Activated CD4-positive, alpha-beta T cell treated with anti-CD3 and anti-CD28 coated beads, Interleukin-2, amount 10 ng/mL, durations not matched to agents 24 days and 14 days (primary cell): ENCODE data around the gene FRMD4A. TPM values are rescaled to one million over a fixed set of nuclear protein-coding genes. Genes with fewer than 3 reads are reported as not detected.

Experiments
- DNase-seq: peaks from one replicate; pipeline ENCODE4 v3.0.0; 2022
- H3K27ac Mint-ChIP-seq: one replicate; pipeline ENCODE4 v1.8.0; 2022; ENCODE audit warnings: mild to moderate bottlenecking, mixed read lengths
- H3K27me3 Mint-ChIP-seq: one replicate; pipeline ENCODE4 v1.8.0; 2022; ENCODE audit warnings: mixed read lengths
- H3K36me3 Mint-ChIP-seq: one replicate; pipeline ENCODE4 v1.8.0; 2022; ENCODE audit warnings: low read depth, mild to moderate bottlenecking, mixed read lengths
- H3K4me1 Mint-ChIP-seq: one replicate; pipeline ENCODE4 v1.8.0; 2021; ENCODE audit warnings: mixed read lengths
- H3K4me3 Mint-ChIP-seq: one replicate; pipeline ENCODE4 v1.8.0; 2022; ENCODE audit warnings: mild to moderate bottlenecking, moderate library complexity, mixed read lengths
- H3K9me3 Mint-ChIP-seq: one replicate; pipeline ENCODE4 v1.8.0; 2021; ENCODE audit warnings: mixed read lengths
- intact Hi-C: fragments of 100-400 bp; cut with micrococcal nuclease; formaldehyde crosslinking; loops from one replicate; pipeline ENCODE4 v1.15.1; 2023
- total RNA-seq: library from RNA; stranded (reverse); gene quantifications from 2 replicates; pipeline ENCODE4 v1.2.3, GENCODE V29; 2022

Gene FRMD4A
- total RNA-seq, 1 donor from 2014 or later = 0.98 TPM

DNA sequence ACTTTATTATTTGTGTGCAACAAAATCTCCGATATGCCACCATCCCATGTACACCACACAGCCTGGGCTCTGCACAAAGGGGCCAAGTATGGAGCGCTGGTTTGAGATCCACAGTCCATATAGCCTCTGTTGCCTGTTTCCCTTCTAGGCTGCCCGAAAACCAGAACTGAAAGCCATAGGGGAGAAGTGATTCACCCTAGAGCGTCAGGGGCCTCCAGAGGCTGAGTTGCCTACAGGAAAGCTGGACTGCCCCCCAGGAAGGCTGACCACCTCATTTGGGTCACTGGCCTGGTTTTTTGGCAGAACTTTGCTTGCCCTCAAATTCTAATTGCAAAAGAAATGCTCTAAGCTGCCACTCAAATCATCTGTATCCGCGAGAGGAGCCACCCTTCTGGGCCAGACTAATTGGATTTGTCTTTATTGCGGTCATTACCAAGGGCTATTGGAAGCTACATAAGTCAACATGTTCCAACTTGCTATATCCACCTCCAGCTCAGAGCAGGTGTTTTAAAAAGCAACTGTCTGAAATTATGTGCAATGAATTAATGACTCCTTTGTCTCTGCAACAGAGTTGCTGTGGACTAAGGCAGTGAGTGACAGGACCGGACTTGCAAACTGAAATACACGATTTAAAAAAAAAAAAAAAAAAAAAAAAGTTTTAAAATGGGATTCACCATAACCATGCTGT, 28.3 kb upstream of the FRMD4A start:
- Mint-ChIP-seq H3K9me3 (no peaks in the 10 kb centered on the region), H3K27me3 (peaks cover 4% of the 10 kb centered on the region), H3K4me3 (no peak overlapping the region), H3K4me1 (no peaks in the 10 kb centered on the region), H3K36me3 (no peaks in the 10 kb centered on the region), H3K27ac (no peak overlapping the region)
- no peak for DNase-seq
- intact Hi-C loops = no loop called here

DNA sequence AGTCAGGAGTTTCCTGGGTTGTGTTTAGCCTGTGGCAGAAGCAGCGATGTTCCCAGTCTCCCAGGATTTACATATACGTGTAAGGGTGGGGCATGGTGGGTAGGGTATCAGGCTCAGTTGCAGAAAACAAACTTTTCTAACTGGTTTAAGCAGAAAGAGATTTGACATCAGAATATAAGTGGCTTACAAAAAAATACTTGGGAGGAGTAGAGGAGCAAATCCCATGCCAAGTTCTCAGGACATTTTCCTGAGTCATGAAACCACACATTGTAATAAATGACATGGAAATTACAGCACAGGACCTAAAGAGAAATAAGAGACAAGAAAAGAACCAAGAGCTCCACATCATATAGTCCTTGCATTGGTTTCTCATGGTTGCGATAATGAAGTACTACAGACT, 26.2 kb upstream of the FRMD4A start:
- DNase-seq = no peak
- Mint-ChIP-seq H3K36me3 (no peaks in the 10 kb centered on the region), H3K4me3 (no peak overlapping the region), H3K27me3 (peaks cover 2% of the 10 kb centered on the region), H3K27ac (no peak overlapping the region), H3K4me1 (no peaks in the 10 kb centered on the region), H3K9me3 (no peaks in the 10 kb centered on the region)
- intact Hi-C loops = no loop called here

DNA sequence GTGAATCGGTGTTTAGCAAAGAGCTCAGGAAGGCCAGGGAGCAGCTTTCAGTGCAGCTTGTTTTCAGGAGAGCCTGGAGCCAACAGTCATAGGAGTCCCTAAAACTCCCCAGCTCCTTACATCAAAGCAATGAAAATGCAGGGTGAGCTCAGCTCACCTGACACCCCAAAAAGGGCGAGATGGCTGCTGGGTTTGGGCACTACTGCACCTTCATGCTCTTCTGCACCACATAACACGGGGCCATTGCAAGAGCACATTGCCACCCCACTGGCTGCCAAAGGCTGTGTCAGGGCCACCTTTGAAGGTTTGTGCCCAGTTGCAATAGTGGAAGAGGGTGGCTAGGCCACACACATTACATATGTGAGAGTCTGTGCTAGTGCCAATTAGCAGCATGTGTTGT, 25.0 kb upstream of the FRMD4A start:
- peaks cover 2% of the 10 kb centered on the region for H3K27me3 Mint-ChIP-seq
- H3K4me3 Mint-ChIP-seq = no peak overlapping the region
- no peaks in the 10 kb centered on the region for H3K9me3 Mint-ChIP-seq
- H3K27ac Mint-ChIP-seq = no peak overlapping the region
- H3K36me3 Mint-ChIP-seq = no peaks in the 10 kb centered on the region
- intact Hi-C loops = no loop called here
- DNase-seq = no peak
- H3K4me1 Mint-ChIP-seq = no peaks in the 10 kb centered on the region

DNA sequence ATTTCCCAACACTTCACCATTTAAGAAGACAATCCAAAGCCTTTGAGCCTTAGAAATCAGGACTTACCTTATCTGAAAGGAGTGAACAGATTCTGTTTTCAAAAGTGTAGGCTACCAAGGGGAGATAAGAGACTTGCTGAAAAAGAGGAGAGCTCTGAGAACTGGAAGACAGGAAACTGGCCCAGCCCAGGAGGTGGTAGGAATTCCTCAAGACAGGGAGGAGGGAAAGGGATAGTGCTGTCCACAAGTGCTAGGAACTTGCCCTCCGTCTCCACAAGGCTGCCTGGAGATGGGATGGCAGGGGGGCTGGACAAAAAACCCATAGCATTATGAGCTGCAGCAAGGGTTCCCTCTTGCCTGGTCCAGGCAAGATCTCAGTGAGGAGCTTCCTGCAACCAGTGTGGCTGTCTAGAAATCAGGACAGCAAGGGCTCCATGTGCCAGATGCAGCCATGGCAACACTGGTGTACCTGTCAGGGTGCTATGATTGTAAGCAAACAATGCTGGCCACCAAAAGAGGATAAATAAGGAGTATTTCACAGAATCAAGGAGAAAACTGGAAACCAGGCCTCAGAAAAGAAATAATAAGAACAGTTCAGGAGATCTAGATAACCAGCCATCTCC, 22.7 kb upstream of the FRMD4A start:
- DNase-seq = no peak
- no peaks in the 10 kb centered on the region for H3K4me1 Mint-ChIP-seq

DNA sequence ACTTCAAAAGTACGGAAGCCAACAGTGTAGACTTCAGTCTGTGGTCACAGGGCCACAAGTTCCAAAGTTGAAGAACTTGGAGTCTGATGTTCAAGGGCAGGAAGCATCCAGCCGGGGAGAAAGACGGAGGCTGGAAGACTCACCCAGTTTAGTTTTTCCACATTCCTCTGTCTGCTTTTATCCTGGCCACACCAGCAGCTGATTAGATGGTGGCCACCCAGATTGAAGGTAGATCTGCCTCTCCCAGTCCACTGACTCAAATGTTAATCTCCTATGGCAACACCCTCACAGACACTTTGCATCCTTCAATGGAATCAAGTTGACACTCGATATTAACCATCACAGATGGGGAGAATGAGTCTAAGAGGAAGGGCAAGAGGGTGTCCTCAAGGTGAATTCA, 19.3 kb upstream of the FRMD4A start:
- no peaks in the 10 kb centered on the region for H3K9me3 Mint-ChIP-seq
- no peaks in the 10 kb centered on the region for H3K36me3 Mint-ChIP-seq
- H3K4me1 Mint-ChIP-seq = no peaks in the 10 kb centered on the region
- H3K27ac Mint-ChIP-seq = no peak overlapping the region
- intact Hi-C loops = no loop called here
- no peak overlapping the region for H3K4me3 Mint-ChIP-seq
- no peak for DNase-seq
- peaks cover 3% of the 10 kb centered on the region for H3K27me3 Mint-ChIP-seq

More for the DNA sequence above, 22.7 kb upstream of the FRMD4A start:
- Mint-ChIP-seq H3K9me3 (no peaks in the 10 kb centered on the region), H3K27me3 (no peaks in the 10 kb centered on the region), H3K27ac (no peak overlapping the region), H3K4me3 (no peak overlapping the region), H3K36me3 (no peaks in the 10 kb centered on the region)
- intact Hi-C loops = no loop called here

DNA sequence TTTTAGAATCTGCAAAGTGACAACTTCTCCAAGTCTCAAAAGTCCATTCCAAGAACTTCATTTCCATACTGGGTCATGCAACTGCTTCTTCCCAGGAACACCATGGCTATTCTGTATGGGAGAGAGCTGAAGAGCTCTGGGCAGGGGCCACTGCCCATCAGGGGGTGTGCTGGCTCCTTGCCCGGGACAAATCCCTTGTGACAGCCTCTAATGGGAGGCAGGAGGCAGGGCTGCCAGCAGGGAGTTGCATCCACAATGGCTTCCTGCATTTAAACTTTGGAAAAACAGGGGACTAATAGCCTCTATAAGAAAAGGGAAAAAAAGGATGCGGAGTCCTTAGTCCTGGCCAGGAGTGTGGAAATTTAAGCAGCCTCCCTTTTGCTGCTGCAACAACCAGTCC, 18.4 kb upstream of the FRMD4A start:
- intact Hi-C loops = no loop called here
- no peaks in the 10 kb centered on the region for H3K9me3 Mint-ChIP-seq
- no peaks in the 10 kb centered on the region for H3K4me1 Mint-ChIP-seq
- no peaks in the 10 kb centered on the region for H3K36me3 Mint-ChIP-seq
- no peak overlapping the region for H3K4me3 Mint-ChIP-seq
- no peak overlapping the region for H3K27ac Mint-ChIP-seq
- peaks cover 7% of the 10 kb centered on the region for H3K27me3 Mint-ChIP-seq
- no peak for DNase-seq

DNA sequence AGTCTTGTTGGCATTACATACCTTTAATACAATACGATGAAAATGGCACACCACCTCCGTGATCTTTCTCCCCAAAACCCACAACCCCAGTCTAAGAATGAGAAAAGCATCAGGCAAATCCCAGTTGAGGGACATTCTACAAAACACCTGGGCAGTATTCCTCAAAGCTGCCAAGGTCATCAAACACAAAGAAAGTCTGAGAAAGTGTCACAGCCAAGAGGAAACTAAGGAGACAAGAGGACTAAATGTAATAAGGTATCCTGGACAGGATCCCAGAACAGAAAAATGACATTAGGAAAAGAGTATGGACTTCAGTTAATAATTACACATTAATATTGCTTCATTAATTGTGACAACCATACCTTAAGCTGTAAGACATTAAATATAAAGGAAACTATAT, 14.5 kb upstream of the FRMD4A start:
- H3K27ac Mint-ChIP-seq = no peak overlapping the region
- no peaks in the 10 kb centered on the region for H3K36me3 Mint-ChIP-seq
- intact Hi-C loops = no loop called here
- DNase-seq = no peak
- no peaks in the 10 kb centered on the region for H3K4me1 Mint-ChIP-seq
- peaks cover 15% of the 10 kb centered on the region for H3K27me3 Mint-ChIP-seq
- no peak overlapping the region for H3K4me3 Mint-ChIP-seq
- H3K9me3 Mint-ChIP-seq = no peaks in the 10 kb centered on the region

DNA sequence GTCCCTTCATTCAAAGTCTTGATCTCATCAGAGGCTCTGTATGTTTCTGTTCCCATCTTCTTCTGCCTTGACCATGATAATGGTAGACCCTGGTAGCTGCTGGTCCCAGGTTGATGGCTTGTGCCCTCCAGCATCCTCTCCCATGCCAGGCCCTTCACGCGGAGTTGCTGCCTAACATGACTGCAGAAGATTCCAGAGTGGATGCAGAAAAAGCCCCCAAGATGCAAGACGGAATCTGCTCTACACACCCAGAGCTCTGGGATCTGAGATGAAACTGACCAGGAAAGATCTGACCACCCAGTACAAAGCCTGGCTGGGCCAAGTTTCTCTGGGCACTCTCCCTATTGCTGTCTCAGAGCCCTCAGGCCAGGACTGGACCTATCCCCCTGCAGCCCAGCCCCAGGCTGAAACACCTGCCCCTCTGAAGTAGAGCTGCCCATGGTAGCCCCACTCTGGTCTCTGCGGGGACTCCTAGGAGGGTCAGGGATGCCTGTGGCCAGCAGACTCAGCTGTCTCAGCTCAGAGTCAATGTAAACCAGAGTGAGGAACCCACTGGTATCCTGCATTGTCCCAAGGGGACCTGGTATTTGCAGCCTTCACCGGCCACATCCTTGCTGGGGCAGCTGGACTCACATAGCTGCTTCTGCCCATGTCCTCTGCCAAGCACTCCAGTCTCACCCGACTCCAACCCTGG, 9.5 kb upstream of the FRMD4A start:
- Mint-ChIP-seq H3K27ac (no peak overlapping the region), H3K36me3 (no peaks in the 10 kb centered on the region), H3K4me3 (no peak overlapping the region)

DNA sequence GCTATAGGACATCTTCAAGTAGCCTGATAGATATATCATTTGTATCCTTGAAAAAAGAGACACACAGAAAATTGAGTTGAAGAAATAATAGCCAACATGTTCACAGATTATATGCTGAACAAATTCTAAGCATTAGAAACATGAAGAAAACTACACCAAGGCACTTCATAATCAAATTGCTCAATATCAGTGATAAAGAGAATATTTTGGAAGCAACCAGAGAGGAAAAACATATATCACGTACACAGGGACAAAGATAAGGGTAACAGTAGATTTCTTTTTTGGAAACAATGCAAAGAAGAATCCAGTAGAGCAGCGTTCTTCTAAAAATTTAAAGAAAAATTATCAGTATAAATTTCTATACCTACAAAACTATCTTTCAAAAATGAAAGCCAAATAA, 6.0 kb upstream of the FRMD4A start:
- no peak overlapping the region for H3K27ac Mint-ChIP-seq
- DNase-seq = no peak

More for the DNA sequence above, 9.5 kb upstream of the FRMD4A start:
- DNase-seq = no peak
- intact Hi-C loops = no loop called here
- Mint-ChIP-seq H3K4me1 (no peaks in the 10 kb centered on the region), H3K27me3 (peaks cover 26% of the 10 kb centered on the region), H3K9me3 (no peaks in the 10 kb centered on the region)

DNA sequence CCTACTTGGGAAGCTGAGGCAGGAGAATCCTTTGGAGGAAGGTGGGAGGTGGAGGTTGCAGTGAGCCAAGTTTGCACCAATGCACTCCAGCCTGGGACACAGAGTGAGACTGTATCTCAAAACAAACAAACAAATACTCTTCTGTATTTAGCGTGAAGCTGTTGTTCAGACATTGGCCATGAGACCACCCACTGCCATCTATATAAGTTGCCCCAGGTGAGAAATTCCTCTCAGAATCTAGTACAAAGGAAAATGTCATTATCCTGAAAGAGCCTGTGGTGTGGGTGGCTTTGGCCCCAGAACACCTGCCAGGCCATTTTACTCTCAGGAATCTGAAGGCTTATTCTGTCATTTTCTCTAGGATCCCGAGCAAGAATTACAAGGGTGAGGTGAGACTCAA, 4.0 kb upstream of the FRMD4A start:
- DNase-seq = no peak
- intact Hi-C loops = no loop called here
- H3K27me3 Mint-ChIP-seq = peaks cover 27% of the 10 kb centered on the region

More for the DNA sequence above, 6.0 kb upstream of the FRMD4A start:
- H3K36me3 Mint-ChIP-seq = no peaks in the 10 kb centered on the region
- H3K9me3 Mint-ChIP-seq = no peaks in the 10 kb centered on the region
- H3K27me3 Mint-ChIP-seq = peaks cover 20% of the 10 kb centered on the region
- H3K4me1 Mint-ChIP-seq = no peaks in the 10 kb centered on the region
- intact Hi-C loops = no loop called here
- H3K4me3 Mint-ChIP-seq = no peak overlapping the region

DNA sequence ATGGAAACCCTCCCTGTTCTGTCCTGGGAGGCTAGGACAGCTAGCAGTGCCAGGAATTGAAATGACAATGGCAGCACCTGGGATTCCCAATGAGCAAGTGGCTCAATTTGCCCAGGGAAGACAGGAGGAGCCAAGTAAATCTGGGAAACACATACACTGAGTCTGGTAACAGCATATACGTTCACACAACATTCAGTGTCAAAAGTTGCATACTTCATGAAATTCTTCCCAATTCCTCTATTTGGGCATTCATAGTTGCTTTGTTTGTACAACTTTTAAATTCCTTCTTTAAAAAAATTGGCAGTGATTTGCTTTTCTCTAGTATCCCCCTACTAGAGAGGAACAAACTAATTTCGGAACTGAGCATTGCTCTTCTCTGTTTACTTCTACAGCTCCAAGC, 2.9 kb upstream of the FRMD4A start:
- no peak overlapping the region for H3K27ac Mint-ChIP-seq
- H3K9me3 Mint-ChIP-seq = no peaks in the 10 kb centered on the region
- H3K4me3 Mint-ChIP-seq = no peak overlapping the region
- H3K27me3 Mint-ChIP-seq = peaks cover 32% of the 10 kb centered on the region
- intact Hi-C loops = no loop called here
- no peaks in the 10 kb centered on the region for H3K36me3 Mint-ChIP-seq
- DNase-seq = no peak
- H3K4me1 Mint-ChIP-seq = no peaks in the 10 kb centered on the region

More for the DNA sequence above, 4.0 kb upstream of the FRMD4A start:
- Mint-ChIP-seq H3K36me3 (no peaks in the 10 kb centered on the region), H3K4me1 (no peaks in the 10 kb centered on the region), H3K4me3 (no peak overlapping the region), H3K9me3 (no peaks in the 10 kb centered on the region), H3K27ac (no peak overlapping the region)

DNA sequence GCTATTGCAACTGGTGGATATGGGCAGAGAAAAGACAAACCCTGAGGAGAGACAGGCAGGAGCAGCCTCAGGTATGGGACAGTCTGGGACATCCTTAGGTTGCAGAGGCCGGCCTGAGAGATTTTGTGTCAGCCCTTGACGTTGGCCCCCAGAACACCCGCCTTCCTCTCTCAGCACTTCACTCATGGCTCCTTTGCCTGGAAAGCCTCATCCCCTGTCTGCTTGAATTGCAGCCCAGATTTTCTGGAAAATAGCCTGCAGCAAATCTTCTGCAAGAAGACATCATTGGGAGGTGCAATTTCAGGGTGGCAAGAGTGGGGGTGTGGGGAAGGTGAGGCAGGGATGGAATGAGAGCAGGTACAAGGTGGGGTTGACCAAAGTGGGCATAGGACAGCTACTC, 2.2 kb upstream of the FRMD4A start:
- DNase-seq = no peak
- H3K27me3 Mint-ChIP-seq = peaks cover 32% of the 10 kb centered on the region
- no peaks in the 10 kb centered on the region for H3K4me1 Mint-ChIP-seq
- no peaks in the 10 kb centered on the region for H3K9me3 Mint-ChIP-seq
- H3K4me3 Mint-ChIP-seq = no peak overlapping the region
- intact Hi-C loops = no loop called here
- no peak overlapping the region for H3K27ac Mint-ChIP-seq
- H3K36me3 Mint-ChIP-seq = no peaks in the 10 kb centered on the region

DNA sequence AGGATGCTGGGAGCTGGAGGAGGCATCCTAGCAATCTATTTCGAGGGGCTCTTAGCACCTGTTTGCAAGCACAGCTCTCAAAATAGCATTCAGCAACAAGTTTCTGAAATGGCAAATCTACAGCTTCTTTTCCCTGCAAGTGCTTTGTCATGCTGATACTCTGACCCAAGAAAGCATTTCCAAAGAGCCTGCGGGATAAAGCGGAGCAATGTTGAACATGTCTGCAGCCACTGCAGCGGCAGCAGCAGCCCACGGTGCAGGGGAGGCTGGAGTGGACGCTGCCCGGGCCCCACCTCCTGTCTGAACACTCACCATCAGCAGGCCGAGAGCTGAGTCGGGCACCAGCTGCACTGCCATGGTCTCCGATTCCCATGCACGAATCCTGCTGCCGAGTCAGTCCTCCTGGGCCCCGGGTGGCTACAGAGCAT, 964 bp downstream of the FRMD4A start:
- no peaks in the 10 kb centered on the region for H3K9me3 Mint-ChIP-seq
- peaks cover 35% of the 10 kb centered on the region for H3K27me3 Mint-ChIP-seq

DNA sequence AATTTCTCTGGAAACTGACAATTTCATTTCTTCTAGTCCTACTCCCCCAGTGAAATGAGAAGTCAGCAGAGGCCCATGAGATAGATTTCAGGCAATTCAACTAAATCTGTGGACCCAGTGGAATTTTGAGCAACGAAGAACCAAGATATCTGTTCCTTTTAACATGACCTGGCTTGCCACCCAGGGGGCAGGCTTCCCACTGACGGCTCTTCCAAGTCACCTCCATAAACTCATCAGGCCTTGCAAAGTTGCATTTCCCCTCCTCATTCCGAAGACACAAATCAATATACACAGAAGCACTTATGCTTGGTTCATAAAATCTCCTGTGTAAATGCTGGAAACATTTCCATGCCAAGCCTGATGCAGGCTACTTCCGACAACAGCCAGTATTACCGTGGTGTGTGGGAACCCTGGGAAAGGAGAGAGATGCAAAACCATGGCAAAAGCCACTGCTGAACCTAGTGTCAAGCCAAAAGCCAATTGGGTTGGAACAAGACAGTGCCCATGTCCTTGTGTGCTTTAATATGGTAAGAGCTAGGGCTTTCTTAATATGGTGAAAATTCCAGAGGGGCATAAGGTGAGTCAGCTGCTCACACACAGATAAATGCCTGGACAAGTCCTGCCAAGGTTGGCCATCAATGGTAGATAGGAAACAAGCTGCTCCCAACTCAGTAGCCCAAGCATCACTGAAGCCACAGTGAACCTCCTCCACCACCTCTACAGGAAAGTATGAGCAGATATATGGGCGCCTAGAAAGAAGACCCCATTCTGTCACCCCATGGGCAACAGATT, 1.6 kb downstream of the FRMD4A start:
- DNase-seq = no peak
- Mint-ChIP-seq H3K36me3 (no peaks in the 10 kb centered on the region), H3K4me3 (no peak overlapping the region), H3K9me3 (no peaks in the 10 kb centered on the region), H3K27ac (no peak overlapping the region), H3K27me3 (peaks cover 35% of the 10 kb centered on the region), H3K4me1 (no peaks in the 10 kb centered on the region)
- intact Hi-C loops = no loop called here

More for the DNA sequence above, 964 bp downstream of the FRMD4A start:
- no peak for DNase-seq
- no peak overlapping the region for H3K27ac Mint-ChIP-seq
- no peaks in the 10 kb centered on the region for H3K36me3 Mint-ChIP-seq
- H3K4me3 Mint-ChIP-seq = no peak overlapping the region
- intact Hi-C loops = no loop called here
- H3K4me1 Mint-ChIP-seq = no peaks in the 10 kb centered on the region
